Activated T-cell treated with anti-CD3 and anti-CD28 coated beads for 24 hours (primary cell): Measurements from ENCODE around the gene UNC13A.
"Not testable (repeated sequence)": the region's sequence is repeated elsewhere in the genome, so short reads cannot be mapped to it uniquely, and the experiment has no call there.

ENCODE experiments used
- DNase-seq: peaks from one replicate; pipeline ENCODE4 v3.0.0-alpha.2; 2020; ENCODE audit warnings: low read depth

The UNC13A gene

GRCh38 chr19:17604372-17605025 lies 83.7 kb downstream of the UNC13A start:
- no peak for DNase-seq

GRCh38 chr19:17602872-17603510 lies 85.2 kb downstream of the UNC13A start:
- DNase-seq, result no peak

GRCh38 chr19:17602217-17602616 lies 85.9 kb downstream of the UNC13A start:
- no peak for DNase-seq

DNA sequence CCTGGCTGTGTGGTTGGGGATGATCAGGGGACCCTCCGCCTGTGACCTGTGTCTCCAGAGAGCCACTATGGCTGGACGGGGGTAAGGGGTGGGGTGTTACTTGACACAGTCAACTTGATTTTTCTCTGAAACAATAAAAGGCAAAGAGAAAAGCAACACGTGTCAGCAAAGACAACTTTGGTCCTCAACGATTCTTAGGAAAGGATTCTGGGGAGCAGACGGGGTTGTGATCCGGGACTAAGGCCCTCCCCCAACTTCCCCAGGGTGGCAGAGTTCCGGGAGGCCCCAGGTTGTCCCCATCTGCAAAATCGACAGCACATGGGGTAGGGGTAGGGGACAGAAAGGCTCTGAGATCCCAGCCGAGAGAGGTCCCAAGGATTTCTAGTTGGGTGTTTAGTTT lies 86.5 kb downstream of the UNC13A start:
- no peak for DNase-seq

DNA sequence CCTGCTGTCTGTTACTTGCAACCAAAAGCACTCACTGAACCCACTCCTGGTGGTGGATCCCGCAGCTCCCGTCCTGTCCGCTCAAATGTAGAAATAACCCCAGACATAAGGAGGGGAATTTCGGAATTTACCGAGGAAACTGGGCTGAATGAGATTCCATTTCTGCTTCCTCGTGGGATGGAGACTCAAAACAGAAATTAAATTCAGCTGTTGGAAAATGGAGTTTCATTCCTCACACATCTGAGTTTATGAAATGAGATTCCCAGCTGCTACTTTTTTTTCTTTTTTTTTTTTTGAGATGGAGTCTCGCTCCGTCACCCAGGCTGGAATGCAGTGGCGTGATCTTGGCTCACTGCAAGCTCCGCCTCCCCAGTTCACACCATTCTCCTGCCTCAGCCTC lies 88.4 kb downstream of the UNC13A start:
- DNase-seq, result no peak

- DNase-seq, result no peak
Observed at GRCh38 chr19:17598953-17599352, 89.2 kb downstream of the UNC13A start.

DNA sequence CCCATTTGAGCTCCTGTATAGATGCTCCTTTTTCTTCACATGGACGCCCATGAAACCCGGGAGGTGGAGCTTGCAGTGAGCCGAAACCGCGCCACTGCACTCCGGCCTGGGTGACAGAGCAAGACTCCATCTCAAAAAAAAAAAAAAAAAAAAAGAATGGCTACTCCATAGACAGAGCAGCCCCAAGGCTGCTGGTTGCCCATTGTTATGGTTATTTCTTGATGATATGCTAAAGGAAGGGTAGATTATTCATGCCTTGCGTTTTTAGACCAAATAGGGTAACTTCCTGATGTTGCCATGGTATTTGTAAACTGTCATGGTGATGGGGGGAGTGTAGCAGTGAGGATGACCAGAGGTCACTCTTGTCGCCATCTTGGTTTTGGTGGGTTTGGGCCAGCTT lies 90.1 kb downstream of the UNC13A start:
- DNase-seq, result not testable (repeated sequence)

GRCh38 chr19:17594296-17594695 lies 93.9 kb downstream of the UNC13A start:
- DNase-seq, result not testable (repeated sequence)

- no peak for DNase-seq
Observed at GRCh38 chr19:17590866-17591265, 97.3 kb downstream of the UNC13A start.

DNA sequence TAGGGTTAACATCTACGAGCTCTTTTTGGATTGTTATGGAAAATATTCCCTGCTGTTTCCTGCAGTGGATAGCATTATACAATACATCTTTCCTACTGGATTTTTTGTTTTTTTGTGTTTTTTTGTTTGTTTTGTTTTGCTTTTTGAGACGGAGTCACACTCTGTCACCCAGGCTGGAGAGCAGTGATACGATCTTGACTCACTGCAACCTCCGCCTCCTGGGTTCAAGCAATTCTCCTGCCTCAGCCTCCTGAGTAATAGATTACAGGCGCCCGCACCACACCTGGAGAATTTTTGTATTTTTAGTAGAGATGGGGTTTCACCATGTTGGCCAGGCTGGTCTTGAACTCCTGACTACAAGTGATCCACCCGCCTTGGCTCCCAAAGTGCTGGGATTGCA lies 102.8 kb downstream of the UNC13A start:
- not testable (repeated sequence) for DNase-seq

GRCh38 chr19:17584132-17584531 lies 104.0 kb downstream of the UNC13A start:
- DNase-seq, result no peak

DNA sequence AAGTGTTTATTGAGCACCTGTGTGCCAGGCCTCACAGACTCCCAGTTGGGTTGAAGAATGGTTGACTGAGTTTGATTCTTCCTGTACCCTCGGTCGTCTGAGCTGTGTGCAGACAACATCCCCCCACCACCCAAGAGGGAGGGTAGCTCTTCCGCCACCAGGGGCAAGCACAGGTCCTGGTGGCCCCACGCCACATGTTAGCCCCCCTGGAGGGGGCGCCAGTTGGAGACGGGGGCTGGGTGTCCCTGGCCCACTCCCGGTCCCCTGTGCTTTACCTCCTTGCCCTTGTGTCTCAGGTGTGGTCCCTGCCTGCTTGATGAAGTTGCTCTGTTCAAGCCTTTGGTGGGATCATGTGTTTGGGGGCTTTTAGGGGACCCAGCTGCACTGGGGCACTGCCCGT lies 105.5 kb downstream of the UNC13A start:
- DNase-seq, result no peak

DNA sequence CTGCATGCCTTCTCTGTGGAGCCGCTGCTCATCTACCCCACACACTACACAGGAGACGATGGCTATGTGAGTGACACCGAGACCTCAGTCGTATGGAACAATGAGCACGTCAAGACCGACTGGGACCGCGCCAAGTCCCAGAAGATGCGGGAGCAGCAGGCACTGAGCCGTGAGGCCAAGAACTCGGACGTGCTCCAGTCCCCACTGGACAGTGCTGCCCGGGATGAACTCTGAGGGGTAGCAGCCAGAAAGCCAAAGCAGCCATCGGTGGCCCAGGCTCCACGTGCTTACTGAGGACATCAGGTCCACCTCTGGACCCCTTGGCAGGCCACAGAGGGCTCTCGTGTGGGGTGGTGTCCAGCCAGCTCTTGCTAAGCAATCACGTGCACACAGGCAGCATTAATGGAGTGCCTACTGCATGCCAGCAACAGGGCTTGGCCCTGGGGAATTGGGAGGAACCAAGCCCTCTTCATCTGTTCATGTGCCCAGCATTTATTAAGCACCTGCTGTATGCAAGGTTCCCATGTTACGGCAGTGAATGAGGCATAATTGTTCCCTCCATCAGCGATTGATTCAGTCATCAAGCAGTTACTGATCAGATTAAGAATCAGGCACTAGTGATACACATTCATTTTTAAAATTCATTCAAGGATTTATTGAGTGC lies 106.8 kb downstream of the UNC13A start:
- no peak for DNase-seq

DNA sequence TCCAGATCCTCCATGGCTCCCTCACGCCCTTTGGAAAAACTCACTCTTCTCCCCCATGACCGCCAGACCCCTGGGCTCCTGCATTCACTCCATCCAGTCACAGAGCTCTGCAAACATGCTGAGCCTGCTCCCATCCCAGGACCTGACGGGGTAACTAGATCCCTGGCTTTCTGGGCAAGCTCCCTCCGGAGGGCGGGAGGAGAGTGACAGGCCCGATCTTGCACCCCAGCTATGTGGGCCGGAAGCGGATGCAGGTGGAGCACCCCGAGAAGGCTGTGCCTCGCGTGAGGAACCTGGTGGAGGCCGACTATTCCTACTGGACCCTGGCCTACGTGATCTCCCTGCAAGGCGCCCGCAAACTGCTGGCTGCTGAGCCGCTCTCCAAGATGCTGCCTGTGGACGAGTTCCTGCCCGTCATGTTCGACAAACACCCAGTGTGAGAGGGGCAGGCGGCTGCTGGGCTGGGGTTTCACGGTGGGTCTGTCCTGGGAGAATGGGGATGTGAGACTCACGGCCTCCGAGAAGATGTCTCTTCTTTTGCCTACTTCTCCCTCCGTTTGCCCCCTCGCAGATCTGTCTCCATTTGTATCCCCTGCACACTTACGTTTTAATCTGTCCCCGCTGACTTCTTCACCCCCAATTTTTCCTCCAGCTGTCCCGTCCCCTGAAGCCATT lies 107.5 kb downstream of the UNC13A start:
- no peak for DNase-seq

- DNase-seq, result no peak
Observed at GRCh38 chr19:17579661-17580244, 108.4 kb downstream of the UNC13A start.

DNA sequence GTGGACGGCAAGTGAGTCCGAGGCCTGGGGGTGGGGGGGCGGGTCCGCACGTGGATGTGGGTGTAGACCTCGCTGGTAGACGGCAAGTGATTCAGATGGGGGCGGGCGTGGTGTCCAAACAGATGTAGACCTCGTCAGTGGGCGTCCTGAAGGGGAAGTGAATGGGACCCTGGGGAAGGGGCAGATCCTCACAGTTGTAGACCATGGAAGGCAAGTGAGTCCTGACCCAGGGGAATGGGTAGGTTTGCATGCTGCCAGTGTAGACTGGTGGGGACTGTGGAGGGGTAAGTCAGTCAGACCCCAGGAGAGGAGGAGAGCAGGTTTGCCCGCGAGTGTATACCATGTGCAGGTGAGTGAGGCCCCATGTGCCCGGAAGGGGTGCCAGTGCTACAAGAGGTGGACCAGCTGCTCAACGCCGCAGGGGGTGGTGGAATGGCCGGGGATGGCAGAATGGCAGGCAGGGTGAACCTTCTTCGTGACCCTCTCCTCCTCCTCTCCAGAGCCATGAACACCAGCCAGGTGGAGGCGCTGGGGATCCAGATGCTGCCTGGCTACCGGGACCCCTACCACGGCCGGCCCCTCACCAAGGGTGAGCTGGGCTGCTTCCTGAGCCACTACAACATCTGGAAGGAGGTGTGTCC lies 110.6 kb downstream of the UNC13A start:
- no peak for DNase-seq

GRCh38 chr19:17576758-17577456 lies 111.2 kb downstream of the UNC13A start:
- DNase-seq, result peak; percentile 33

GRCh38 chr19:17575871-17576757 lies 112.0 kb downstream of the UNC13A start:
- no peak for DNase-seq

DNA sequence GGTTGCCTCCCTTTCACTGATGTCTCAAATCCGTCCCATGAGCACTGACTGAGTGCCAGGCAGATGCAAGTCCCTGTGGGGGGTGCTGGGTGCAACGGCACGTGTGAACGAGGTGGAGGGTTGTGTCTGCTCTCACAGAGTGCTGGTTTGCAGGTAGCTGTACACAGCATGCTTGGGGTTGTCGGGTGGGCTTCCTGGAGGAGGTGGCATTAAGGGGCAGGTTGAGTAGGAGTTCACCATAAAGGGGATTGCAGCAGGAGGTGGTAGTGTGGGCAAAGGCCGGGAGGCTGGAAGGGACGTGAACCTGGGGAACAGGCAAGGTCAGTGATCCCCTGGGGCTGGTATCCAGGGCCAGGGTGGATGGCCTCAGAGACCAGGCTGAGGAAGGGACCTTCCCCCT lies 115.5 kb downstream of the UNC13A start:
- DNase-seq, result no peak

GRCh38 chr19:17570791-17571190 lies 117.4 kb downstream of the UNC13A start:
- no peak for DNase-seq
